ENCODE data around the gene RBM12.

RBM12 gene

DNA sequence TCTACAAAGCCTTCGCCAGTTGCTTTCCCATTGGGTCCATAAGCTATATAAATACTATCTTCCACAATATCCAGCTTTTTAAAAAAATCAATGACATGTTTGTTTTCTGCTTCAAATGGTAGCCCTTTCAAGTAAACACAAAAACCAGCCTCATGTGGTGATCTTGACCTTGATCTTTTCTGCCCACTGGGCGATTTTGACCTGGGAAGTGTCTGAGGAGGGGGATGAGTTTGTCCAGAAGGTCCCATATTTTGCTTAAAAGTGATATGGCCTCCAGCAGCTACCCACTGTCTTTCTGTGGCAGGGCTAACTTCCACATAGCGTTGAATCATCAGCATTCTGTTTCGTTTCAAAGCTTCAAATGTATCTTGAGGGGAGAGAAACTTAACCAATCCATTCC, 10.8 kb downstream of the RBM12 start:
- DNase-seq (ENCODE audit: low read depth) = no peak

DNA sequence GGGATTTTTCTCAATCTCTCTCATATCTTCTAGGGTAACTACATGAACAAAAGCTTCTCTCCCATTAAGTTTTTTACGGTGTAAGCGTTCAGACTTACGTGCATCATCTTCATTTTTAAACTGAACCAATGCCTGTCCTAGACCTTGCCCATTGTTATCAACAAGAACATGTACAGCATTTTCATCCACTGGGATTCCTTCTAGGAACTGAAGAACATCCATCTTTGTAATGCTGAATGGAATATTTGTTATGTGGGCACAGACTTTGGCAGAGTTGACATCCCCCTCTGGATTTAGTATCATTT, 11.3 kb downstream of the RBM12 start:
- DNase-seq (ENCODE audit: low read depth) = no peak

DNA sequence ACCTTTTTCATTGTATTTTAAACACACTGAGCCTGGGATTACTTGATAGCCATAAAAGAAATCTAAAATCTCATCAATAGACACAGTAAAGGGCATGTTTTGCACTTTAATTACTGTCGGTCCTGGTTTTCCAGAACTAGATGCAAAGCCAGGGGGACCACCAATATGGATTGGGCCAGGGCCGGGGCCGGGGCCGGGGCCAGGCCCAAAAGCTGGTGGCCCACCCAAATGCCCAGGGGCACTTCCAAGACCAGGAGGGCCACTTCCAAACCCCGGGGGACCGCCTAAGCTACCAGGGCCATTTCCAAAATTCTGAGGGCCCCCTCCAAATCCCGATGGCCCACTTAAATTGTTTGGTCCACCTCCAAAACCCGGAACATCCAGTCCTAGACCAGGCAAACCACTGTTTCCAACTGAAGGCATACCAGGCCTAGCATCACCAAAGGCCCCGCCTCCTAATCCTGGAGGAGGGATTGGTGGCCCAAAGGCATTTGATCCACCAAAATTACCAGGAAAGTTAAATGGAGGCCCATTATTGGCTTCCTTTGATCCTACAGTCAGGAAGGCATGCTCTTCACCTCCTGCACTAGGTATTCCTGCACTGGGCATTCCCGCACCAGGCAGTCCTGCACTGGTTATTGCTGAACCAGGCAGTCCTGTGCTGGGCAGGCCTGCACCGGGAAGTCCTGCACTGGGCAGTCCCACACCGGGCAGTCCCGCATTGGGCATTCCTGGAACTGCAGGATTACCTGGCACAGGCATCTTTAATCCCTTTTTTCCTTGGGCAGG, 11.9 kb downstream of the RBM12 start:
- DNase-seq (ENCODE audit: low read depth) = no peak

DNA sequence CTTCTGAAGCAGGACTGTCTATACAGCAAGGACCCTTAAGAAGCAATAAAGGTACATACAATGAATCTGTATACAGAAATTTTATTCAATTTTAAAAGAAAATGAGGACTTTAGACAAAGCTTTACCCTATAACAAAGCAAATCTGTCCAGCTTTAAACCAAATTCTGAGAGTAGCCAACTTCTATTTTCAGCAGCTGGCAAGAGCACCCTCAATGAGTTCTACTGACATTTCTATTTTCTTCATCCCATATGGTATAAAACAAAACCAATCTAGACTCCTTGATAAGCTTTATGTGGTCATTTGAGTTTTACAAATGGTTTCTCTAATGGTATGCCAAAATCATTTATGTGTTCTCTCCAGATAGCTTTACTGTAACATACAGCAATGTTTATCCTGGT, 12.7 kb downstream of the RBM12 start:
- no peak for DNase-seq (ENCODE audit: low read depth)

DNA sequence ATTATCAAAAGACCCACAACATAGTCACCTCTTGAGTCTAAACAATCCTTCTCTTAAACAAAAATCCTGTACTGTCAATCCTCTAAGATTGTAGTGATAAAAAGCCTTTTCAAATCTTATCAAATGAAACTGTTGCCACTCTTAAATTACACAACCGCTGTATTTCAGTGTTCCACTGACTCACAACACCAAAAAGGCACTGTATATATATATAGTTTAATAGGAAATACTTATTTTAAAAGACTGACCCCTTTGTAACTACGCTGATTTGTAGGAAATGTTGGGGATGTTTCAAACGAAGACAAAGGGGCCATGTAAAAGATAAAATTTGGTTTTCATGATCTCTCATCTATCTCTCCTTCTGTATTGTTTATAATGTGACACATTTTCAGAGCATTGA, 14.1 kb downstream of the RBM12 start:
- no peak for DNase-seq (ENCODE audit: low read depth)

DNA sequence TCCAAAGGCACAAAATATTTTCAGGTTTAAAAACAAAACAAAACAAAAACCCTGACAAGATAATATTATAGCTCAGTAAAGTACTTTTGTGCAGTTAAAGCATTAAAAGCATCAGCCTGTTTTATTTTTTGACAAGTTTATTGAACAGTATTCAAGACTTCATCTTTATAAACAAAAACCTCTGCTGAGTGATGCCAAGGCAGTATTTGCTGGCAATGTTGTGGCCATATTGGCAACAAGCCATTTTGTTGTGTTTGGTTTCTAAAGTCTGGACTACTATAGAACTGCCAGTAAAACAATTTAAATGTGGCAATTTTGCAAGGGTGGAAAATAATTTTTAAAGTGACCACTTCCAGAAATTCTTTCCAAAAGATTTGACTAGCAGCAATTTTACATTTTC, 15.9 kb downstream of the RBM12 start:
- DNase-seq (ENCODE audit: low read depth) = no peak

DNA sequence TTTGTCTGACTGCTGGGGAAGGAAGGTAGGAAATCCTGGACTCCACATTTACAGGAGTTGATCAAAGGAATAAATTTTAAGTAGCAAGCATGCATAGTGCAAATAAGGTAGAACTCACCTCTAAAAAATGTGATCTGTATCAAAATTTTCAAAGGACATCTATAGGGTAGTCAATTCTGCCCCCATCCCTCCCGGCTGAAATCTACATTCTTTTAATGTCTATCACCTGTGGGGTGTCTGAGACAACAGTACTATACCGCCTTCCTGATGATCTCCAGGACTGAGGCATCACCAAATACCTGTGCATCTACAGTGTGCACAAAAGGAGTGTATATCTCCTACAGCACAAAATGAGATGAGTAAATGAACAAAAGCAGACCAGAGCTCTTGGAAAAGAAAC, 19.9 kb downstream of the RBM12 start:
- no peak for DNase-seq (ENCODE audit: low read depth)

DNA sequence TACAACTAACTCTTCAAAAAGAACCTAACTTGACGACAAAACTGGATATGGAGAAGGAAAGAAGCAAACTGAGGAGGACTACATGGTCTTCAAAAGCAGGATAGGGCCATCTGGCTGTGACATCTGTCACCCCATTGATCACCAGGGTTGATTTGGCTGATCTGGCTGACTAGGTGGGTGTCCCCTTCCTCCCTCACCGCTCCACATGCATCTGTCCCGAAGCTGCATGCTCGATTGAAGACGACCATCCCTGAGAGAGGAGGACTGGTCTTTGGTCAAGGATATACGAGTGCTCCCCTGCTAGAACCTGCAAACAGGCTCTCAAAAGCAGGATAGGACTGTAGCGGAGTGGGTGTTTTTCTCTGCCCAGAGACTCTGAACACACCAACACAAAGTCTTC, 21.7 kb downstream of the RBM12 start:
- DNase-seq (ENCODE audit: low read depth) = no peak

DNA sequence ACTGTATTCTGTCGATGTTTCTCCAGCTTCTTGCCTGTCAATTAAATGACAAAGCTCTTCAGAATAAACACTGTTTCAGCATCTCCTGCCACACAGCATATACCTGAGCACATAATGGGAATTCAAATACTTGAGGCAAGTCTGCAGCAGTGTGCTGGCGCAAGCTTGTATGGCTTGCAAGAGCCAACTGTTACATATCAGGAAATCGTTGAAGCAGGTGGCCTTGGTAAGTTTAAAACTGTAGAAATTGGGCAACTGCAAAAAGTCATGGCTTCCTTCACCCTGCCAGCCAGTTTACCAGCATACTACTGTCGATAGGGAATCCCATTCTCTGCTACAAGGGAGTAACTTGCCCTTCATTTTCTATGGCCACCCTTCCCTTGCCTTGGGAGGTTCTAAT, 23.0 kb downstream of the RBM12 start:
- no peak for DNase-seq (ENCODE audit: low read depth)

DNA sequence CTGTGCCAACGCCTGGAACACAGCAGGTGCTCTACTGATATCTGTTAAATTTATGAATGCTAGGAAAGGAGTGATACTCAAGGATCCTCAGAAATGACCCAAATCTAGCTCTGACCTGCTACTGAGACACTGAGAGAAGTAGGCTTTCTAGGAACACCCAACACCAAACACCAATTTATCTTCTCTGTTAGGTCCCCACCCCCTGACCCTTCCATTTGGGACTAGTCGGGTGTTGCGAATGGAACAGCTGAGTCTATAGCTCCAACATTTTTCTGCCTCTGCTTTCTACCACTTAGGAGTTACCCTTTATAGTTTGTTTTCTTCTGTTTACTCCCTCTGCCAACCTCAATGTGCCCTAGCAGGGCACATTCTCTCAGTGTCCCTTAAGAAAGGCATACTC, 24.0 kb downstream of the RBM12 start:
- no peak for DNase-seq (ENCODE audit: low read depth)

DNA sequence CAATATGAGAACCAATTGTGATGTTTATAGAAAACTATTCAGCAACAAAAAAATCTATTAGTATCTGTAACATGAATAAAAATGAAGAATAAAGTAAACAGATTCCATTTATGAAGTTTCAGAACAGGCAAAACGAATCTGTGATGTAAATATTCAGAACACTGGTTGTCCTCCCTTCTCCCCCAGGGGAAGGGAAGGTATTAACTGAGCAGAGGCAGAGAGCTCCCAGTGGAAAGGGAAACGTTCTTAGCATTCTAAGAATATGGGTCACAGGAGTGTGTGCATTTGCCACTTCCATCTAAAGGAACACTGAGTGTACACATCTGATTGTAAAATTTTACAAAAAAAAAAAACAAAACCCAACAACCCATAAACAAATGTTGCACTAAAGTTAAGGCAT, 25.9 kb downstream of the RBM12 start:
- DNase-seq (ENCODE audit: low read depth) = no peak

DNA sequence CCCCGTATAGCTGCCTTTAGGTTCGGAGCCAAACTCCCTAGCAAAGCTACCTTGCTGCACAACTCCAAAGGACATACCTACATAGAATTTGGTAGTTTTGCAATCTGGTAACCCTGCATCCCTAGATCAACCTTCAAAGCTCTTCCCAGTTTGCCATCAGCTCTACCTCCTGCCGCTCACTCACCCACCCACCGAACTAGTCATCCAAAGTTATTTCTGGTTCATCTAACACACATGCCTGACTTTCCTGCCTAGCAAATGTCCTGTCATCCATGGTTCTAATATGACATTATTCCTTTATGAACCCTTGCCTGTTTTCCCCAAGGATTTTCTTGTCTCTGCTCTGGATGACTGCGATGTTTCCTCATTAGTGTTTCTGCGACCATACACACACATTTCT, 27.4 kb downstream of the RBM12 start:
- DNase-seq (ENCODE audit: low read depth) = no peak

DNA sequence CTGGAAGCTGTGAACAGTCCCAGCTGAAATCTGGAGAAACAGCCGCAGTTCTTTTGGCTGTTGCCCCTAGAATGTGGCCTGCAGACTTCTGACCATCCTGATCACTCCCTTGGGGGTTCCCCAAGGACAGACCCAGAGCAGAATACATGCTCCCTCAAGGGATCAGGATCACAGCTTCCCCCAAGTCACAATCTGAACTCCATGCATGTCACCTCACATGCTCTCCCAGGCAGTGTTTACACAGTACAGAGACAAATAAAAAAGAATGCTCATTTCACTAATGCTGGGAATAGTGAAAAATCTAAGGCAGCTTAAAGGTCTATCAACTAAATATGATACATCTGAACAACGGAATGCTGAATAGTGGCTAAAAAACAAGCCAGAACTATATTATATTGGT, 28.6 kb downstream of the RBM12 start:
- no peak for DNase-seq (ENCODE audit: low read depth)

DNA sequence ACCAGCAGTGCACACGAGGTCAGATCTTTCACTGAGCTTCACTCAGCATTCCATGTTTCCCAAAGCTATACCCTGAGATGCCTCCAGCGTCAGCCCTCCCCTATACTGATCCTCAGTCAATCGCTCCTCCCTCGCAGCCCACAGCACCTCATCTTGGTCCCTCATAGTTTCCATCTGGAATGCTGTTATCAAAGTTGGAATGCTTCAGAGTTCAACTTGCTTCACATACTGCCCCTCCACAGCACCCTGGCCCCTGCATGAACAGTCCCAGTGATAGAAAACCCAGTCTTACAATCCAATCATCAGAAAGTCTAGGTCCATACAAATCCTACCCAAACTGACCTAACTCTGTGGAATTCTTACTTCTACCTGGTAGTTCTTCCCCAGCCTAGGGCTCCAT, 29.0 kb downstream of the RBM12 start:
- no peak for DNase-seq (ENCODE audit: low read depth)

DNA sequence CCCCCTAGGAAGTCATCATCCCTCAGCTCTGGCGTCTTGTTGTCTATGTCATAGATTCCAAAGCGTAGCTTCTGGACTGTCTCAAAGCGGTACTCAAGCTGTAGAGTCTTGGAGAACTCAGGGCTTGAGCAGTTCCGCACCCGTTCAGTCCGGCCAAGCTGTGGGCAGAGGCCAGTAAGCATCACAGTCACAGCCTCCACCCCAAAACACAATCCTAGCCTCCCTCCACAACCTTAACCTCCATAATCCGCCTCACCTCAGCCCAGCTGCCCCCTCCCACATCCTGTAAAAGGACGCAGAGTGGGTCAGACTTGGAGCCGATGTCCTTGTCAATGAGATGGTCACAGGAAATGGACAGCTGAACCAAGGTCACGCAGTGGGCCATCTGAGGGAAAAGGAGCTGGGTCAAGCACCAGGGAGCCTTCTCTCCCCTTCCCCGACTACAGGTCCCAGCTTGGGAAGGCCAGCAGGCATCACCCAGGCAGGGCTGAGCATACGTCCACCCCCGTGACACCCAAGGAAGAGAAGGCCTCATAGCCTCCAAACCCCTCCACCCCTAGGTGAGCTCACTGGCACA, 32.1 kb downstream of the RBM12 start:
- DNase-seq (ENCODE audit: low read depth) = no peak

DNA sequence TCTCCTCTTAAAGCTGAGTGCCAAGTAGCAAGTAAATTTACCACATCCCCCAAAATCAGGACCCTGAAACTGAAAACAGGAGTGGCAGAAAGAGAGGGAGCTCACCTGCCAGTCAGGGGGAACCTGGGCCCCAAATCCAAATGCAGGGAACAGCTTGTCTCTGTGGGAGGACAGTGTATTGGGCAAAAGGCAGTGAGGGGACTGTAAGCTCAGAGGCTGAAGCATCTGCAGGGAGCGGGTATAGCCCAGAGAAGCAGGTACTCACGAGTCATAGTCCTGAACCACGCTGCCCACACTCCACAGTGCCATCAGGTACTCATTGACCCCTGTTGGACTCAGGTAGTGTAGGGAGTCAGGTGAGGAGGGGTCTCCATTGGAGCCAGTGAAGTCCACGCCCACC, 34.1 kb downstream of the RBM12 start:
- DNase-seq (ENCODE audit: low read depth) = no peak

DNA sequence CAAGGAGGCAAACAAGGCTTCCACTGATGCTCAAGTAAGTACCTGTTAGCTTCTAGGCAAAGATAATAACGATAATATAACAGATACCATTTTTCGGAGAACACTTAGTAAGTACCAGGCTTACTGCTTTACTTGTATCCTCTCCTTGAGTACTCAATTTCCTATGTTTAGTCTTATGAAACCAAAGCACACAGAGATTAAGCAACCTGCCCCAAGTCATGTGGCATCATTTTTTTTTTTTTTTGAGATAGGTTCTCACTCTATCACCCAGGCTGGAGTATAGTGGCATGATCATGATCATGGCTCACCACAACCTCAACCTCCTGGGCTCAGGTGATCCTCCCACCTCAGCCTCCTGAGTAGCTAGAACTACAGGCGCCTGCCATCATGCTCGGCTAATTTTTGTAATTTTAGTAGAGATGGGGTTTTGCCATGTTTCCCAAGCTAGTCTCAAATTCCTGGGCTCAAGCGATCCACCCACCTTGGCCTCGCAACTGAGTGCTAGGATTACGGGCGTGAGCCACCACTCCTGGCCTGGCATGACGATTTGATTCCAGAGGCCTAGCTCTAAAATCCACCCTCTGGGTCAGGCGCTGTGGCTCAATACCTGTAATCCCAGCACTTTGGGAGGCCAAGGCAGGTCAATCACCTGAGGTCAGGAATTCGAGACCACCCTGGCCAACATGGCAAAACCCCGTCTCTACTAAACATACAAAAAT, 35.1 kb downstream of the RBM12 start:
- DNase-seq (ENCODE audit: low read depth) = no peak

DNA sequence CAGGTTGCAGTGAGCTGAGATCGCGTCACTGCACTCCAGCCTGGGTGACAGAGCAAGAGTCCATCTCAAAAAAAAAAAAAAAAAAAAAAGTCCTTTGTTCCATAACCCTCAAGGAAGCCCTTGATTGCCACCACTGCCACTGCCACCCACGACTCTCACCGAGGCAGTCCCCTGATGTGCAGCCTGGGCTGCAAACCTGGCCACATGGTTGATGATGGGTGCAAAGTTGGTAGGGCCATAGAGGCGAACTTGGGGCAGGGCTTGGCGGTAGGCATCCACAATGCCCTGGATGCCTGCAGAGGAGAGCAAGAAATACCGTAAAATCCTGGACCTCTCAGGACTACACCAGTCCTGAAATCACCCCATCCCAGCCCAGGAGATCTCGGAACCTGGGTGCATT, 37.6 kb downstream of the RBM12 start:
- no peak for DNase-seq (ENCODE audit: low read depth)

DNA sequence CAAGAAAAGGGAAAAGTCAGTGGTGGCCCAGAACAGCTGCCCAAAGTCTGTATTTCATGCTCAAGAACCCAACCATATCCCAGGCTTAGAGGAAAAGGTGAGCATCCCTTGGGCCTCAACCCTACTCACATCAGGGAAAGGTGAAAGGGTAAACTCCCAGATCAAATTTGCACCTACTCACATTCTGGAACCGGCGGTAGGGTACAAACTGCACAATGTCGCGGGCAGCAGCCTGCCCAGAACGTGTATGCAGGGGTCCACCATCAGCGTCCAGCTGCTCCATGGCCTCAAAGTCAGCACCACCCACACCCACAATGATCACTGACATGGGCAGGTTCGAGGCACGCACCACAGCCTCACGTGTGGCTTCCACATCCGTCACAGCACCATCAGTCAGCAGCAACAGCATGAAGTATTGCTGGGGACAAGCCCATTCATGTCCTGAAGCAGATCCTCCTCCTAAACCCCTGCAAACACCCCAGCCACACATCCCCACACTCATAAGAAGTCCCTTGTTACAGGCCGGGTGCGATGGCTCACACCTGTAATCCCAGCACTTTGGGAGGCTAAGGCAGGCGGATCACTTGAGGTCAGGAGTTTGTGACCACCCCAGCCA, 38.2 kb downstream of the RBM12 start:
- no peak for DNase-seq (ENCODE audit: low read depth)

DNA sequence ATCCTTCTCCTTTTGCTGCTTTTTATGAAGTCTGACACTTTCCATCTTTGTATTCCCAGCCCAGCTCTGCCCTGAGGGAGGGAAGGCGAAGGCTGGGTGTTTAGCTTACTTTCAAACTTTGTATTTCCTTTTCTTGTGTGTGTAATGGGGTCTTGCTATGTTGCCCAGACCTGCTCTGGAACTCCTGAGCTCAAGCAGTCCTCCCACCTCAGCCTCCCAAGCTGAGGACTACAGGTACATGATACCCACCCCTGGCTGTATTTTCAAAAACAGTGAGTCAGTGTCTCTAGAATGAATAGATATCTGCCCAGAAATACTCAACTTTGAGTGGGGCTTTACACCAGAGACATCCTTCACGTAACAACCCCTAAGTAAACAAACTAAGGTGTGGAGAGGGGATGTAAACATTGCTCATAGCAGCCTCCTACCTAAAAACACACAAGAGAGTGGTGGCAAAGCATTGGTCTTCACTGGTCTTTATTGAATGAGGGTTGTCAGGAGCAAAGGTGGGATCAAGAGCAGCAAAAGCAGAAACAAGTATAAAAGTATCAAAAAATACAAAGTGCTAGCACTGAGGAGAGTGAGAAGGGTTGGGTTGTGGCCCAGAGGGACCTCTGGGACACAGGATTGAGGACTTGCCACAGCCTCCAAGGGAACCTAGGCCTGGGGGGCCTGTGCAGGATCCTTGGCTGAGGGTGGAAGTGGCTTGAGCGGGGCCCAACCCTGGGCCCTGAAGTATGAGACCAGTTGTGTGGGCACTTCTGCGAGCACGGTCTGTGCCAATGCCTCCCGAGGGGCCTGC, 38.9 kb downstream of the RBM12 start:
- DNase-seq (ENCODE audit: low read depth) = no peak

DNA sequence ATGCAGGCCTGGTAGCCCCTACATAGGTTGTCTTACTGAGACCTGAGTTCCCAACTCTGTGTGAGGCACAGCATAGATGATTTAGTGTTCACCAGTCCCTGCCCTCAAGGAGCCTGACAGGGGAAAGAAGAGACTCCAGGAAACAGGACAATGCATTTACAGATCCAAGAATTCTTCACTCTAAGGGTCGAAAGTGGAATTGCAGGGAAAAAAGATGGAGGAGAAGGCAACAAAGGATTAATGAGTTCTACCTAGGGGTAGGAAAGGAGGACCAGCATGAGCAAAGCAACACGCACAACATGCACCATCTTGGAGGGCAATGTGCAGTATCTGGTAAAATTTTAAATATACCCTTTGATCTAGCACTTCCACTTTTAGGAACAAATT, 43.1 kb downstream of the RBM12 start:
- DNase-seq (ENCODE audit: low read depth) = no peak

DNA sequence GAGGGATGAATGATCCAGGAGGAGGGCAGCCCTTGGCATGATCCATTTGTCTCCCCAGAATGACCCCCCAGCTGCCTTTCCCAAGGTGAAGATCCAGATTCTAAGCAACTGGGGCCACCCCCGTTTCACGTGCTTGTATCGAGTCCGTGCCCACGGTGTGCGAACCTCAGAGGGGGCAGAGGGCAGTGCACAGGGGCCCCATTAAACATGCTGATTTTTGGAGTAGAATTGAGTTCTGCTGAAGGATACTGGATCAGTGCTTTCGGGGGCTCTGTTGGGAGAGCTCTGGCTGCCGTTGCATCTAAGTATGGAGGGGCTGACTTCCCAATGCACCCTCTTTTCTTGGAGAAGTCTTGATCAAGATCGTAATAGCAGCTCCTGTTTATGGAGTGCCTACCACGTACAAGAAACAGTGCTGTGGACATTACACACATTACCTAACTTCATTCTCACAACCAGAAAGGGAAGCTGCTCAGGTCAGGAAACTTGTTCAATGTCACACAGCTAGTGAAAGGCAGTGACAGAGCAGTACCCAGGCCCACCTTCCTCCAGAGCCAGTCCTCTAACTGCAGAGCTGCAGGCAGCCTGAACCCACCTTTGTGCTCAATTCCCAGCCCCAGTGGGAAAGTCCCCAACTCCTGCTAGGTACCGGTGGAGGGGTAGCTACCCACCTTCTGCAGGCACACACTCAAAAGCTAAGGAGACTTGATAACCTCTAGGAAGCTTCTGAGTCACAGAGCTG, 43.7 kb downstream of the RBM12 start:
- no peak for DNase-seq (ENCODE audit: low read depth)

All from stimulated activated CD4-positive, alpha-beta T cell treated with anti-CD3 and anti-CD28 coated beads, Interleukin-2, amount 100 ng/mL, for 4 hours (primary cell).